ENCODE data around the gene C1QBP.
A peak's percentile ranks its signal among the peaks of the same experiment; 100 is the strongest.

C1QBP gene

GRCh38 chr17:5419959-5420653 lies 18.8 kb downstream of the C1QBP start, which contains the start of gene RPAIN:
TSS of gene RPAIN (plus strand) at chr17:5420182. CDS start at chr17:5420211, 29 bp downstream.
- no peaks in the 10 kb centered on the region for H3K9me3 Mint-ChIP-seq
- peak within 1 kb of the TSS; percentile 100 for H3K4me3 Mint-ChIP-seq
- H3K27ac Mint-ChIP-seq, result peak within 1 kb of the TSS; percentile 100
- peaks cover 95% of the 10 kb centered on the region for H3K36me3 Mint-ChIP-seq (ENCODE audit: low read depth)
- H3K4me1 Mint-ChIP-seq (ENCODE audit: low read depth), result peaks cover 49% of the 10 kb centered on the region
- DNase-seq, result peak; percentile 95
- no peaks in the 10 kb centered on the region for H3K27me3 Mint-ChIP-seq

GRCh38 chr17:5419356-5419958 lies 19.5 kb downstream of the C1QBP start, which contains the start of gene NUP88:
TSS of gene NUP88 (minus strand) at chr17:5419662. CDS start at chr17:5419650, 12 bp downstream.
- peaks cover 52% of the 10 kb centered on the region for H3K4me1 Mint-ChIP-seq (ENCODE audit: low read depth)
- peak within 1 kb of the TSS; percentile 100 for H3K4me3 Mint-ChIP-seq
- DNase-seq, result no peak
- H3K36me3 Mint-ChIP-seq (ENCODE audit: low read depth), result peaks cover 94% of the 10 kb centered on the region
- H3K9me3 Mint-ChIP-seq, result no peaks in the 10 kb centered on the region
- H3K27ac Mint-ChIP-seq, result peak within 1 kb of the TSS; percentile 100
- no peaks in the 10 kb centered on the region for H3K27me3 Mint-ChIP-seq

GRCh38 chr17:5418858-5419355 lies 20.0 kb downstream of the C1QBP start:
- peaks cover 94% of the 10 kb centered on the region for H3K36me3 Mint-ChIP-seq (ENCODE audit: low read depth)
- peaks cover 56% of the 10 kb centered on the region for H3K4me1 Mint-ChIP-seq (ENCODE audit: low read depth)
- H3K27me3 Mint-ChIP-seq, result no peaks in the 10 kb centered on the region
- peak overlapping the region; percentile 100 for H3K27ac Mint-ChIP-seq
- no peaks in the 10 kb centered on the region for H3K9me3 Mint-ChIP-seq
- DNase-seq, result no peak
- peak overlapping the region; percentile 100 for H3K4me3 Mint-ChIP-seq

- peak overlapping the region; percentile 86 for H3K27ac Mint-ChIP-seq
- H3K4me3 Mint-ChIP-seq, result peak overlapping the region; percentile 100
- H3K27me3 Mint-ChIP-seq, result no peaks in the 10 kb centered on the region
- H3K36me3 Mint-ChIP-seq (ENCODE audit: low read depth), result peaks cover 95% of the 10 kb centered on the region
- H3K9me3 Mint-ChIP-seq, result no peaks in the 10 kb centered on the region
- H3K4me1 Mint-ChIP-seq (ENCODE audit: low read depth), result peaks cover 64% of the 10 kb centered on the region
- DNase-seq, result no peak
Measured at GRCh38 chr17:5416901-5417300, 22.1 kb downstream of the C1QBP start.

- DNase-seq, result no peak
- Mint-ChIP-seq H3K9me3 (no peaks in the 10 kb centered on the region), H3K4me3 (no peak overlapping the region), H3K4me1 (ENCODE audit: low read depth) (peaks cover 65% of the 10 kb centered on the region), H3K27ac (peak overlapping the region; percentile 80), H3K36me3 (ENCODE audit: low read depth) (peaks cover 92% of the 10 kb centered on the region), H3K27me3 (no peaks in the 10 kb centered on the region)
Measured at GRCh38 chr17:5413682-5414081, 25.3 kb downstream of the C1QBP start.

- H3K4me1 Mint-ChIP-seq (ENCODE audit: low read depth), result peaks cover 48% of the 10 kb centered on the region
- no peak for DNase-seq
- H3K4me3 Mint-ChIP-seq, result no peak overlapping the region
- no peaks in the 10 kb centered on the region for H3K27me3 Mint-ChIP-seq
- H3K9me3 Mint-ChIP-seq, result no peaks in the 10 kb centered on the region
- H3K36me3 Mint-ChIP-seq (ENCODE audit: low read depth), result peaks cover 64% of the 10 kb centered on the region
- H3K27ac Mint-ChIP-seq, result peak overlapping the region; percentile 86
Measured at GRCh38 chr17:5410594-5411272, 28.2 kb downstream of the C1QBP start.

- Mint-ChIP-seq H3K9me3 (no peaks in the 10 kb centered on the region), H3K4me3 (no peak overlapping the region), H3K27ac (no peak overlapping the region), H3K4me1 (ENCODE audit: low read depth) (peaks cover 37% of the 10 kb centered on the region), H3K36me3 (ENCODE audit: low read depth) (peaks cover 41% of the 10 kb centered on the region), H3K27me3 (no peaks in the 10 kb centered on the region)
- DNase-seq, result no peak
Measured at GRCh38 chr17:5408186-5408585, 30.8 kb downstream of the C1QBP start.

GRCh38 chr17:5405400-5405799 lies 33.6 kb downstream of the C1QBP start:
- Mint-ChIP-seq H3K4me3 (no peak overlapping the region), H3K27me3 (no peaks in the 10 kb centered on the region), H3K9me3 (no peaks in the 10 kb centered on the region)

GRCh38 chr17:5399767-5400166 lies 39.2 kb downstream of the C1QBP start:
- H3K9me3 Mint-ChIP-seq, result no peaks in the 10 kb centered on the region
- no peaks in the 10 kb centered on the region for H3K27me3 Mint-ChIP-seq
- no peak overlapping the region for H3K4me3 Mint-ChIP-seq
- H3K27ac Mint-ChIP-seq, result no peak overlapping the region
- H3K36me3 Mint-ChIP-seq (ENCODE audit: low read depth), result peaks cover 76% of the 10 kb centered on the region
- peaks cover 24% of the 10 kb centered on the region for H3K4me1 Mint-ChIP-seq (ENCODE audit: low read depth)
- DNase-seq, result no peak

More at GRCh38 chr17:5405400-5405799, 33.6 kb downstream of the C1QBP start:
- Mint-ChIP-seq H3K36me3 (ENCODE audit: low read depth) (peaks cover 34% of the 10 kb centered on the region), H3K27ac (no peak overlapping the region), H3K4me1 (ENCODE audit: low read depth) (peaks cover 18% of the 10 kb centered on the region)
- no peak for DNase-seq

GRCh38 chr17:5396612-5397011 lies 42.3 kb downstream of the C1QBP start:
- peak overlapping the region; percentile 81 for H3K27ac Mint-ChIP-seq

GRCh38 chr17:5391678-5392077 lies 47.3 kb downstream of the C1QBP start:
- Mint-ChIP-seq H3K27me3 (no peaks in the 10 kb centered on the region), H3K9me3 (no peaks in the 10 kb centered on the region), H3K4me1 (ENCODE audit: low read depth) (peaks cover 16% of the 10 kb centered on the region), H3K36me3 (ENCODE audit: low read depth) (peaks cover 92% of the 10 kb centered on the region), H3K4me3 (no peak overlapping the region), H3K27ac (peak overlapping the region; percentile 4)
- DNase-seq, result no peak

More at GRCh38 chr17:5396612-5397011, 42.3 kb downstream of the C1QBP start:
- no peaks in the 10 kb centered on the region for H3K9me3 Mint-ChIP-seq
- no peak for DNase-seq
- H3K36me3 Mint-ChIP-seq (ENCODE audit: low read depth), result peaks cover 88% of the 10 kb centered on the region
- no peak overlapping the region for H3K4me3 Mint-ChIP-seq
- H3K4me1 Mint-ChIP-seq (ENCODE audit: low read depth), result peaks cover 19% of the 10 kb centered on the region
- H3K27me3 Mint-ChIP-seq, result no peaks in the 10 kb centered on the region
